Activated CD4-positive, alpha-beta T cell treated with anti-CD3 and anti-CD28 coated beads, Interleukin-2, amount 10 ng/mL, durations not matched to agents 24 days and 14 days (primary cell): ENCODE results near the gene GALNT18. TPM values are rescaled to one million over a fixed set of nuclear protein-coding genes. Genes with fewer than 3 reads are reported as not detected.

ENCODE experiments used
- total RNA-seq: library from RNA; stranded (reverse); gene quantifications from 2 replicates; pipeline ENCODE4 v1.2.3, GENCODE V29; 2022

The GALNT18 gene
- total RNA-seq, 1 donor from 2014 or later: 8.6 TPM

Other genes starting within 250 kb of the GALNT18 start
- gene USP47, start 220.0 kb upstream of the GALNT18 start, total RNA-seq: 51.9 and 54.0 TPM in 2 replicates